ENCODE measurements around the gene CFAP251. TPM values are rescaled to one million over a fixed set of nuclear protein-coding genes. Genes with fewer than 3 reads are reported as not detected.

CFAP251 gene
- total RNA-seq, 2 donors from 2014 or later, result 3.6 to 7.0 TPM

GRCh38 chr12:121968876-121969275 is 50.5 kb downstream of the CFAP251 start:
- Histone ChIP-seq H3K4me3 (no peak overlapping the region), H3K27me3 (no peaks in the 10 kb centered on the region), H3K27ac (no peak overlapping the region), H3K9me3 (peaks cover 0 to 11% (median 0%) of the 10 kb centered on the region in 3 donors), H3K36me3 (replicated peaks in 1 of 2; ENCODE audit: insufficient read depth in 1 of 2, low read depth in 2 of 2) (no peaks in the 10 kb centered on the region), H3K4me1 (no peaks in the 10 kb centered on the region)
- DNase-seq, result peak in 1 of 4 donors; percentile 39
- TF ChIP-seq POLR2A (IDR thresholded peaks at IDR 0.05) (no peak), CTCF (IDR thresholded peaks at IDR 0.05) (no peak)
- ATAC-seq, result no peak
- 79 to 80% methylated on average over 9 to 10 of the region's 10 CpGs for WGBS, 2 donors
- intact Hi-C loops (cut with DNase I), result no loop called here

GRCh38 chr12:121969726-121970125 is 51.3 kb downstream of the CFAP251 start:
- intact Hi-C loops (cut with DNase I), result no loop called here
- Histone ChIP-seq H3K27me3 (no peaks in the 10 kb centered on the region), H3K27ac (no peak overlapping the region), H3K9me3 (peaks cover 0 to 11% (median 0%) of the 10 kb centered on the region in 3 donors), H3K4me1 (peaks cover 6% of the 10 kb centered on the region), H3K36me3 (replicated peaks in 1 of 2; ENCODE audit: insufficient read depth in 1 of 2, low read depth in 2 of 2) (no peaks in the 10 kb centered on the region), H3K4me3 (no peak overlapping the region)
- no peak for ATAC-seq
- no peak for DNase-seq
- no peak for TF ChIP-seq POLR2A (IDR thresholded peaks at IDR 0.05)
- TF ChIP-seq CTCF (IDR thresholded peaks at IDR 0.05), result no peak
- 65 to 67% methylated on average over 4 of the region's 4 CpGs for WGBS, 2 donors

- H3K27ac ChIP-seq, result no peak overlapping the region
- TF ChIP-seq CTCF (IDR thresholded peaks at IDR 0.05), result no peak
- no peak for TF ChIP-seq POLR2A (IDR thresholded peaks at IDR 0.05)
- WGBS, 2 donors, result 63 to 75% methylated on average over 5 to 6 of the region's 6 CpGs
- intact Hi-C loops (cut with DNase I), result no loop called here
- H3K4me3 ChIP-seq, result no peak overlapping the region
- H3K4me1 ChIP-seq, result peaks cover 13% of the 10 kb centered on the region
- peaks cover 0 to 11% (median 0%) of the 10 kb centered on the region in 3 donors for H3K9me3 ChIP-seq
- H3K36me3 ChIP-seq (replicated peaks in 1 of 2; ENCODE audit: insufficient read depth in 1 of 2, low read depth in 2 of 2), result no peaks in the 10 kb centered on the region
- no peaks in the 10 kb centered on the region for H3K27me3 ChIP-seq
- no peak for ATAC-seq
- no peak for DNase-seq
Observed at GRCh38 chr12:121970581-121971300, 52.3 kb downstream of the CFAP251 start.

- no peaks in the 10 kb centered on the region for H3K36me3 ChIP-seq (replicated peaks in 1 of 2; ENCODE audit: insufficient read depth in 1 of 2, low read depth in 2 of 2)
- no peak for TF ChIP-seq POLR2A (IDR thresholded peaks at IDR 0.05)
- intact Hi-C loops (cut with DNase I), result no loop called here
- no peak for ATAC-seq
- peaks cover 0 to 11% (median 0%) of the 10 kb centered on the region in 3 donors for H3K9me3 ChIP-seq
- DNase-seq, result no peak
- H3K27ac ChIP-seq, result no peak overlapping the region
- WGBS, 2 donors, result 41 to 53% methylated on average over 12 to 13 of the region's 13 CpGs
- H3K4me1 ChIP-seq, result peaks cover 13% of the 10 kb centered on the region
- no peak overlapping the region for H3K4me3 ChIP-seq
- no peaks in the 10 kb centered on the region for H3K27me3 ChIP-seq
Observed at GRCh38 chr12:121974026-121974985, 55.9 kb downstream of the CFAP251 start.

- DNase-seq (no peak), ATAC-seq (no peak)
- Histone ChIP-seq H3K4me1 (peaks cover 13% of the 10 kb centered on the region), H3K27ac (no peak overlapping the region), H3K4me3 (no peak overlapping the region), H3K27me3 (no peaks in the 10 kb centered on the region), H3K9me3 (peaks cover 0 to 11% (median 0%) of the 10 kb centered on the region in 3 donors), H3K36me3 (replicated peaks in 1 of 2; ENCODE audit: insufficient read depth in 1 of 2, low read depth in 2 of 2) (no peaks in the 10 kb centered on the region)
- TF ChIP-seq CTCF (IDR thresholded peaks at IDR 0.05) (no peak), POLR2A (IDR thresholded peaks at IDR 0.05) (no peak)
- WGBS, 2 donors, result 90% methylated on average over 5 to 6 of the region's 6 CpGs
- intact Hi-C loops (cut with DNase I), result no loop called here
Observed at GRCh38 chr12:121975021-121975420, 56.6 kb downstream of the CFAP251 start.
